HG03469 (cell line): ENCODE measurements around the gene AP1B1.

ENCODE experiments used
- ATAC-seq: cut with Tn5 transposase; IDR thresholded peaks from one replicate; pipeline ENCODE4 v1.9.1; 2021; ENCODE audit warnings: mild to moderate bottlenecking, moderate library complexity, moderate number of reproducible peaks; ENCODE audit not compliant: unreplicated experiment

AP1B1 gene

GRCh38 chr22:29334696-29335344 is 53.5 kb downstream of the AP1B1 start:
- no peak for ATAC-seq

- no peak for ATAC-seq
These were observed 54.2 kb downstream of the AP1B1 start for GRCh38 chr22:29334148-29334547.

GRCh38 chr22:29332886-29333496 is 55.4 kb downstream of the AP1B1 start:
- no peak for ATAC-seq

GRCh38 chr22:29331658-29332300 is 56.6 kb downstream of the AP1B1 start:
- ATAC-seq = no peak

GRCh38 chr22:29331213-29331612 is 57.2 kb downstream of the AP1B1 start:
- no peak for ATAC-seq

- ATAC-seq = no peak
These were observed 57.6 kb downstream of the AP1B1 start for GRCh38 chr22:29330753-29331152.

GRCh38 chr22:29330291-29330690 is 58.1 kb downstream of the AP1B1 start:
- no peak for ATAC-seq

GRCh38 chr22:29329581-29329980 is 58.8 kb downstream of the AP1B1 start:
- no peak for ATAC-seq

GRCh38 chr22:29328566-29329500 is 59.5 kb downstream of the AP1B1 start:
- ATAC-seq = no peak

- no peak for ATAC-seq
These were observed 60.3 kb downstream of the AP1B1 start for GRCh38 chr22:29328055-29328454.

GRCh38 chr22:29327089-29327764 is 61.1 kb downstream of the AP1B1 start:
- no peak for ATAC-seq

GRCh38 chr22:29326481-29326880 is 61.9 kb downstream of the AP1B1 start:
- ATAC-seq = no peak

GRCh38 chr22:29325785-29326315 is 62.5 kb downstream of the AP1B1 start:
- ATAC-seq = no peak

GRCh38 chr22:29325356-29325755 is 63.0 kb downstream of the AP1B1 start:
- no peak for ATAC-seq

GRCh38 chr22:29323641-29324040 is 64.7 kb downstream of the AP1B1 start:
- ATAC-seq = no peak

- no peak for ATAC-seq
These were observed 67.8 kb downstream of the AP1B1 start for GRCh38 chr22:29320546-29320945.

- ATAC-seq = no peak
These were observed 69.3 kb downstream of the AP1B1 start for GRCh38 chr22:29319072-29319471.

GRCh38 chr22:29317827-29318454 is 70.4 kb downstream of the AP1B1 start:
- no peak for ATAC-seq

GRCh38 chr22:29316141-29316828 is 72.1 kb downstream of the AP1B1 start:
- ATAC-seq = no peak
